Small intestine (tissue), 7 donors: ENCODE results near the gene TMEM59. TPM values are rescaled to one million over a fixed set of nuclear protein-coding genes. Genes with fewer than 3 reads are reported as not detected.
"Not testable (repeated sequence)": the region's sequence is repeated elsewhere in the genome, so short reads cannot be mapped to it uniquely, and the experiment has no call there.

Source experiments
- DNase-seq, 2 donors: peaks; one replicate each; pipeline versions ENCODE4 v3.0.0 to v3.0.0-alpha.2; 2013
- FAIRE-seq: peaks from 2 replicates; lab custom pipeline; 2012; peaks lifted over from hg19 to GRCh38; lab: Jason Lieb, UNC
- H3K27ac ChIP-seq, 3 donors: one replicate each; pipeline ENCODE4 v1.5.1; 2013; ENCODE audit warnings: low read length in 2 of 3, mild to moderate bottlenecking in 2 of 3, control low read depth in 1 of 3, inconsistent platforms in 1 of 3, low read depth in 1 of 3, moderate library complexity in 1 of 3
- H3K27me3 ChIP-seq, 3 donors: one replicate each; pipeline ENCODE4 v1.6.1; 2013; ENCODE audit warnings: low read length in 3 of 3, inconsistent platforms in 1 of 3; ENCODE audit not compliant: control insufficient read depth in 3 of 3, insufficient read depth in 3 of 3
- H3K36me3 ChIP-seq, 3 donors: one replicate each; pipeline ENCODE4 v1.6.1; 2013; ENCODE audit warnings: low read length in 3 of 3, inconsistent platforms in 1 of 3, low read depth in 1 of 3, mild to moderate bottlenecking in 1 of 3, moderate library complexity in 1 of 3; ENCODE audit not compliant: control insufficient read depth in 3 of 3, insufficient read depth in 2 of 3
- H3K4me1 ChIP-seq, 3 donors: one replicate each; pipeline ENCODE4 v1.6.1; 2013; ENCODE audit warnings: low read length in 2 of 3, inconsistent platforms in 1 of 3, low read depth in 1 of 3, mild to moderate bottlenecking in 1 of 3, moderate library complexity in 1 of 3; ENCODE audit not compliant: control insufficient read depth in 3 of 3, insufficient read depth in 2 of 3
- H3K4me3 ChIP-seq, 3 donors: one replicate each; pipeline ENCODE4 v1.5.1; 2013; ENCODE audit warnings: low read length in 3 of 3, control low read depth in 1 of 3, inconsistent platforms in 1 of 3, low read depth in 1 of 3, mild to moderate bottlenecking in 1 of 3, moderate library complexity in 1 of 3
- H3K9me3 ChIP-seq, 2 donors: one replicate each; pipeline ENCODE4 v1.6.1; 2013; ENCODE audit warnings: low read depth in 1 of 2, low read length in 1 of 2; ENCODE audit not compliant: control insufficient read depth in 2 of 2, insufficient read depth in 1 of 2
- WGBS, 3 donors: extraction: QIAGEN DNeasy Blood & Tissue Kit; methylation state at CpG; one replicate each; pipeline ENCODE4 v1.1.7; 2013; 5-methylcytosine and 5-hydroxymethylcytosine counted together
- polyA plus RNA-seq, 4 donors: library from polyadenylated mRNA; stranded (reverse) in 3 of 4; unstranded in 1 of 4; fragments of 200-250 nt in 3 of 4; fragments of 120-200 nt in 1 of 4; gene quantifications; one replicate each; pipeline versions ENCODE4 v1.2.1 to v1.2.3, GENCODE V29; 2013
- donor health status: healthy with polysubstance abuse.
- donor health status: control.
- donor health status: control.
- donor health status: Bipolar disorder and iron deficiency.
- donor health status: healthy.

Gene TMEM59
- polyA plus RNA-seq, 4 donors, result 156 to 447 (median 212) TPM

DNA sequence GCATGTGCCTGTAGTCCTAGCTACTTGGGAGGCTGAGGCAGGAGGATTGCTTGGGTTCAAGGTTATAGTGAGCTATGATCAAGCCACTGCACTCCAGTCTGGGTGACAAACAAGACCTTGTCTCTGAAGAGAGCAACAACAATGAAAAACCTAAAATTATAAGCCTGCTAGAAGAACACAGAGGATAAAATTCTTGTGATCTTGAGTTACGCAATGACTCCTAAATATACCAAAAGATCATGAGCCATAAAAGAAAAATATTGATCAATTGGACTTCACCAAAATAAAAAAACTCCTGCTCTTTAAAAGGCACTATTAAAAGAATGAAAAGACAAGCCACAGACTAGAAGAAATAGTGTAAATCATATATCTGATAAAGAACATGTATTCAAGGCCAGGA lies 57.3 kb downstream of the TMEM59 start:
- Histone ChIP-seq H3K4me1 (no peaks in the 10 kb centered on the region), H3K27me3 (no peaks in the 10 kb centered on the region), H3K9me3 (peaks cover 0 to 11% of the 10 kb centered on the region in 2 donors), H3K27ac (no peak overlapping the region), H3K4me3 (no peak overlapping the region), H3K36me3 (no peaks in the 10 kb centered on the region)
- DNase-seq, result no peak
- WGBS, 3 donors, result 96 to 97% (median 97%) methylated on average over 1 of the region's 1 CpG
- FAIRE-seq, result no peak

- 85 to 90% (median 89%) methylated on average over 2 of the region's 2 CpGs for WGBS, 3 donors
- DNase-seq, H3K36me3 ChIP-seq, H3K27ac ChIP-seq, H3K27me3 ChIP-seq, FAIRE-seq, H3K4me1 ChIP-seq, H3K4me3 ChIP-seq: not testable (repeated sequence)
- H3K9me3 ChIP-seq, result peaks cover 0 to 11% of the 10 kb centered on the region in 2 donors
Observed at GRCh38 chr1:53994516-53994915, 58.5 kb downstream of the TMEM59 start.

DNA sequence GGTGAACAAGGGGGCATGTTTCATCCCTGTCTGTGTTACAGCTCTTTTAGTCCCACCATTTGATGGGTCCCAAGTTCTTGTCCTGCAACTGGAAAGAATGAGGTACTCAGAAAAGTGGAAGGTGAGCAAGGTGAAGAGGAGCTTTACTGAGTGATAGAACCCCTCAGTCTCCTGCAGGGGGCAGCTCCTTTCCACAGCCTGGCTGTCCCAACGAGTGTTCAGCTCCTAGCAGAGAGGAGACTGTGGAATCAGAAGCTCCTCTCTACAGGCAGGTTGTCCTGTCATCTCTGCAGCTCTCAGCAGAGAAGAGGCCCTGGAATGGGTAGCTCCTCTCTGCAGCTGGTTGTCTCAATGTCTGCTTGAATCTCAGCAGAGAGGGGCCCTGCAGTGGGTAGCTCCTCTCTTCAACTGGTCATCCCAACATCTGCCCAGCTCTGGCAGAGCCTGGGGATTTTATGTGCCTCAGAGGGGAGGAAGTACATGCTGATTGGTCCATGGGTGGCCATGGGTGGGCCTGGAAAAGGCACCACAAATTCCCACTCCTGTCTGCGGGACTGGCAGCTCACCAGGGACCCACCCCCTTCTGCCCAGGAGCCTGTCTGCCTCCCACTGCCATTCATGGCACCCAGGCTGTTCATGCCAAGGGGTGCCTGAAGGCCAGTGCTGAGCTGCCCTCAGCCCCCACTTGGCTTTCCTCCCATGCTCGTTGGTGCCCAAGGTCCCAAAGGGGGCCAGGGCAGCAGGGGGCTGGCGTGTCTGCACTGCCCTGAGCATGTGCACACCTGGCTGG lies 60.7 kb downstream of the TMEM59 start:
- no peak for FAIRE-seq

GRCh38 chr1:53987880-53988279 lies 65.1 kb downstream of the TMEM59 start:
- FAIRE-seq, result no peak

More for the DNA sequence above, 60.7 kb downstream of the TMEM59 start:
- Histone ChIP-seq H3K27me3 (no peaks in the 10 kb centered on the region), H3K36me3 (no peaks in the 10 kb centered on the region), H3K9me3 (peaks cover 0 to 11% of the 10 kb centered on the region in 2 donors), H3K4me3 (no peak overlapping the region), H3K27ac (no peak overlapping the region), H3K4me1 (no peaks in the 10 kb centered on the region)
- WGBS, 3 donors, result 70 to 76% (median 74%) methylated on average over 4 of the region's 4 CpGs
- DNase-seq, result peak; percentile 13

GRCh38 chr1:53986458-53986857 lies 66.5 kb downstream of the TMEM59 start:
- FAIRE-seq (no peak), DNase-seq (no peak)
- Histone ChIP-seq H3K27me3 (no peaks in the 10 kb centered on the region), H3K4me3 (no peak overlapping the region), H3K27ac (no peak overlapping the region), H3K9me3 (no peaks in the 10 kb centered on the region), H3K4me1 (peaks cover 0 to 15% (median 0%) of the 10 kb centered on the region in 3 donors), H3K36me3 (no peaks in the 10 kb centered on the region)
- WGBS, 3 donors, result 87 to 95% (median 92%) methylated on average over 3 of the region's 3 CpGs

More at GRCh38 chr1:53987880-53988279, 65.1 kb downstream of the TMEM59 start:
- peaks cover 0 to 6% (median 0%) of the 10 kb centered on the region in 3 donors for H3K4me1 ChIP-seq
- no peaks in the 10 kb centered on the region for H3K27me3 ChIP-seq
- WGBS, 3 donors, result 41 to 54% (median 53%) methylated on average over 2 of the region's 2 CpGs
- H3K4me3 ChIP-seq, result no peak overlapping the region
- no peak overlapping the region for H3K27ac ChIP-seq
- DNase-seq, result peak in 1 of 2 donors; percentile 39
- peaks cover 0 to 9% of the 10 kb centered on the region in 2 donors for H3K9me3 ChIP-seq
- no peaks in the 10 kb centered on the region for H3K36me3 ChIP-seq

- FAIRE-seq, result no peak
- no peaks in the 10 kb centered on the region for H3K9me3 ChIP-seq
- DNase-seq, result no peak
- no peaks in the 10 kb centered on the region for H3K27me3 ChIP-seq
- no peak overlapping the region for H3K4me3 ChIP-seq
- H3K27ac ChIP-seq, result no peak overlapping the region
- peaks cover 0 to 15% (median 0%) of the 10 kb centered on the region in 3 donors for H3K4me1 ChIP-seq
- peaks cover 0 to 2% (median 0%) of the 10 kb centered on the region in 3 donors for H3K36me3 ChIP-seq
Observed at GRCh38 chr1:53984726-53985125, 68.3 kb downstream of the TMEM59 start.

GRCh38 chr1:53982763-53983104 lies 70.3 kb downstream of the TMEM59 start:
- 11 to 31% (median 30%) methylated on average over 4 of the region's 4 CpGs for WGBS, 3 donors
- Histone ChIP-seq H3K9me3 (no peaks in the 10 kb centered on the region), H3K4me1 (peaks cover 0 to 15% (median 0%) of the 10 kb centered on the region in 3 donors), H3K36me3 (peaks cover 0 to 2% (median 0%) of the 10 kb centered on the region in 3 donors), H3K27ac (peak overlapping the region in 2 of 3 donors; percentile 49 to 71), H3K27me3 (no peaks in the 10 kb centered on the region), H3K4me3 (peak overlapping the region in 2 of 3 donors; percentile 14 to 42)
- no peak for DNase-seq
- FAIRE-seq, result no peak

GRCh38 chr1:53982034-53982762 lies 70.8 kb downstream of the TMEM59 start:
- DNase-seq (peak; percentile 50 to 77), FAIRE-seq (no peak)
- H3K27me3 ChIP-seq, result no peaks in the 10 kb centered on the region
- H3K27ac ChIP-seq, result peak overlapping the region in 2 of 3 donors; percentile 49 to 71
- H3K4me3 ChIP-seq, result peak overlapping the region in 2 of 3 donors; percentile 14 to 42
- 38 to 43% (median 39%) methylated on average over 20 of the region's 20 CpGs for whole genome bisulfite sequencing, 3 donors
- peaks cover 0 to 15% (median 0%) of the 10 kb centered on the region in 3 donors for H3K4me1 ChIP-seq
- peaks cover 0 to 2% (median 0%) of the 10 kb centered on the region in 3 donors for H3K36me3 ChIP-seq
- no peaks in the 10 kb centered on the region for H3K9me3 ChIP-seq
